GM12872 (cell line): ENCODE data around the gene PTGR3.
A peak's percentile ranks its signal among the peaks of the same experiment; 100 is the strongest.

Experiments
- CTCF ChIP-seq: IDR thresholded peaks from 3 replicates; pipeline ENCODE4 v1.5.1; 2011; ENCODE audit warnings: low read depth, mild to moderate bottlenecking, low read length, moderate library complexity; ENCODE audit not compliant: insufficient read depth

The PTGR3 gene

GRCh38 chr18:75246721-75247610, 38.0 kb upstream of the PTGR3 start:
- TF ChIP-seq CTCF = no peak

GRCh38 chr18:75244351-75245313, 35.7 kb upstream of the PTGR3 start:
- TF ChIP-seq CTCF = no peak

GRCh38 chr18:75241705-75242104, 32.8 kb upstream of the PTGR3 start:
- TF ChIP-seq CTCF = no peak

- TF ChIP-seq CTCF = 0 out of 3 replicates have a peak, but pooled peaks have one; percentile 15
Measured at GRCh38 chr18:75240433-75240832, 31.5 kb upstream of the PTGR3 start.

GRCh38 chr18:75238786-75239185, 29.8 kb upstream of the PTGR3 start:
- TF ChIP-seq CTCF = no peak

GRCh38 chr18:75238100-75238499, 29.2 kb upstream of the PTGR3 start:
- no peak for TF ChIP-seq CTCF

- TF ChIP-seq CTCF = no peak
Measured at GRCh38 chr18:75235896-75236295, 27.0 kb upstream of the PTGR3 start.
